NT2/D1 (cell line): ENCODE data around the gene KLHL42.

Experiments
- SUZ12 ChIP-seq: IDR thresholded peaks from 2 replicates; pipeline ENCODE4 v1.6.1; 2011; ENCODE audit not compliant: insufficient read length, insufficient read depth; ENCODE audit errors: extremely low read depth
- YY1 ChIP-seq: IDR thresholded peaks from 2 replicates; pipeline ENCODE4 v1.6.1; 2011; ENCODE audit not compliant: insufficient read length, insufficient read depth
- ZNF274 ChIP-seq: IDR thresholded peaks from 2 replicates; pipeline ENCODE4 v1.6.1; 2011; ENCODE audit warnings: mild to moderate bottlenecking, low read depth, low read length

DNA sequence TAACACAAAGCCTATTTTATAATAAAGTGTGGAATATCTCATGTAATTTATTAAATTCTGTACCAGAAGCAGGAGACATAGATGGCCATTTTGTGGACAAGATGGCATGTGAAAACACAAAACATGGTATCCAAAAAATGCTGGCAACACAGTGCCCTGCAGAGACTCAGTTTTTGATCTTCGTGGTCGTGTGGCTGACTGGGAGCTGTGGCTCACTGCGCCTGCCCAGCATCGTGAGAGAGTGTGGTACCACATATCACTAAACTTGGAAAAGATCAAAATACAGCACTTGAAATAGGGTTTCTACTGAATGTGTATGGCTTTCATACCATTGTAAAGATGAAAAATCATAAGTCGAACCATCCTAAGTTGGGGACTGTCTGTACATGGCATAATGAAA is 43.0 kb downstream of the KLHL42 start:
- TF ChIP-seq SUZ12 (no peak), YY1 (no peak), ZNF274 (no peak)
